Central memory CD8-positive, alpha-beta T cell (primary cell): ENCODE data around the gene PASD1.
"Not testable (repeated sequence)": the region's sequence is repeated elsewhere in the genome, so short reads cannot be mapped to it uniquely, and the experiment has no call there.

Experiments
- ATAC-seq: fragments of 150-1000 bp; cut with Tn5 transposase; replicated peaks from 2 replicates; pipeline ENCODE4 v1.10.0; 2022; ENCODE audit warnings: mild to moderate bottlenecking, moderate FRiP score, moderate number of reproducible peaks; ENCODE audit not compliant: poor library complexity, severe bottlenecking; ENCODE audit errors: extremely low read depth
- DNase-seq, 2 donors: peaks; one replicate each; pipeline ENCODE4 v3.0.0; 2021; ENCODE audit warnings: low spot score in 2 of 2
- H3K27ac Mint-ChIP-seq: one replicate; pipeline ENCODE4 v1.8.0; 2022; ENCODE audit warnings: low read depth, mild to moderate bottlenecking, moderate library complexity, mixed read lengths
- H3K27me3 Mint-ChIP-seq: one replicate; pipeline ENCODE4 v1.8.0; 2022; ENCODE audit warnings: mixed read lengths
- H3K36me3 Mint-ChIP-seq: one replicate; pipeline ENCODE4 v1.8.0; 2022; ENCODE audit warnings: mild to moderate bottlenecking, moderate library complexity, mixed read lengths; ENCODE audit not compliant: insufficient read depth
- H3K4me1 Mint-ChIP-seq: one replicate; pipeline ENCODE4 v1.8.0; 2022; ENCODE audit warnings: mixed read lengths
- H3K4me3 Mint-ChIP-seq: one replicate; pipeline ENCODE4 v1.8.0; 2022; ENCODE audit warnings: mild to moderate bottlenecking, moderate library complexity, mixed read lengths
- H3K9me3 Mint-ChIP-seq: one replicate; pipeline ENCODE4 v1.8.0; 2022; ENCODE audit warnings: mixed read lengths

Gene PASD1

GRCh38 chrX:151641564-151641963 lies 78.1 kb downstream of the PASD1 start:
- DNase-seq (no peak), ATAC-seq (no peak)
- Mint-ChIP-seq H3K27ac (no peak overlapping the region), H3K4me1 (no peaks in the 10 kb centered on the region), H3K27me3 (no peaks in the 10 kb centered on the region), H3K36me3 (no peaks in the 10 kb centered on the region), H3K4me3 (no peak overlapping the region), H3K9me3 (no peaks in the 10 kb centered on the region)

- Mint-ChIP-seq H3K4me1 (no peaks in the 10 kb centered on the region), H3K9me3 (no peaks in the 10 kb centered on the region), H3K27me3 (peaks cover 10% of the 10 kb centered on the region), H3K27ac (no peak overlapping the region), H3K36me3 (no peaks in the 10 kb centered on the region), H3K4me3 (no peak overlapping the region)
- ATAC-seq (no peak), DNase-seq (no peak)
These were observed 111.8 kb downstream of the PASD1 start for GRCh38 chrX:151675121-151675746.

GRCh38 chrX:151676196-151676595 lies 112.7 kb downstream of the PASD1 start:
- DNase-seq (no peak), ATAC-seq (no peak)
- Mint-ChIP-seq H3K27ac (no peak overlapping the region), H3K9me3 (no peaks in the 10 kb centered on the region), H3K27me3 (peaks cover 11% of the 10 kb centered on the region), H3K36me3 (no peaks in the 10 kb centered on the region), H3K4me1 (no peaks in the 10 kb centered on the region), H3K4me3 (no peak overlapping the region)

- no peaks in the 10 kb centered on the region for H3K4me1 Mint-ChIP-seq
These were observed 116.4 kb downstream of the PASD1 start for GRCh38 chrX:151679798-151680402.

GRCh38 chrX:151680805-151681204 lies 117.3 kb downstream of the PASD1 start:
- no peaks in the 10 kb centered on the region for H3K36me3 Mint-ChIP-seq
- no peaks in the 10 kb centered on the region for H3K4me1 Mint-ChIP-seq
- no peaks in the 10 kb centered on the region for H3K9me3 Mint-ChIP-seq
- DNase-seq (peak; percentile 14 to 18), ATAC-seq (no peak)
- H3K27ac Mint-ChIP-seq, result no peak overlapping the region
- H3K27me3 Mint-ChIP-seq, result peaks cover 24% of the 10 kb centered on the region
- no peak overlapping the region for H3K4me3 Mint-ChIP-seq

More at GRCh38 chrX:151679798-151680402, 116.4 kb downstream of the PASD1 start:
- no peak for ATAC-seq
- H3K27me3 Mint-ChIP-seq, result peaks cover 24% of the 10 kb centered on the region
- no peak overlapping the region for H3K27ac Mint-ChIP-seq
- DNase-seq, result no peak
- no peaks in the 10 kb centered on the region for H3K9me3 Mint-ChIP-seq
- no peaks in the 10 kb centered on the region for H3K36me3 Mint-ChIP-seq
- no peak overlapping the region for H3K4me3 Mint-ChIP-seq

GRCh38 chrX:151687635-151688034 lies 124.2 kb downstream of the PASD1 start:
- DNase-seq (no peak), ATAC-seq (no peak)
- Mint-ChIP-seq H3K27me3 (peaks cover 8% of the 10 kb centered on the region), H3K9me3 (no peaks in the 10 kb centered on the region), H3K4me1 (no peaks in the 10 kb centered on the region), H3K4me3 (no peak overlapping the region), H3K36me3 (no peaks in the 10 kb centered on the region), H3K27ac (no peak overlapping the region)

- DNase-seq, result no peak
- no peak overlapping the region for H3K4me3 Mint-ChIP-seq
These were observed 125.2 kb downstream of the PASD1 start for GRCh38 chrX:151688695-151689094.

GRCh38 chrX:151692825-151693224 lies 129.3 kb downstream of the PASD1 start:
- ATAC-seq (no peak), DNase-seq (no peak)
- no peak overlapping the region for H3K27ac Mint-ChIP-seq
- H3K36me3 Mint-ChIP-seq, result no peaks in the 10 kb centered on the region
- no peak overlapping the region for H3K4me3 Mint-ChIP-seq
- H3K4me1 Mint-ChIP-seq, result no peaks in the 10 kb centered on the region
- peaks cover 12% of the 10 kb centered on the region for H3K27me3 Mint-ChIP-seq
- no peaks in the 10 kb centered on the region for H3K9me3 Mint-ChIP-seq

More at GRCh38 chrX:151688695-151689094, 125.2 kb downstream of the PASD1 start:
- H3K9me3 Mint-ChIP-seq, result no peaks in the 10 kb centered on the region
- H3K27me3 Mint-ChIP-seq, result peaks cover 8% of the 10 kb centered on the region
- ATAC-seq, result no peak
- no peaks in the 10 kb centered on the region for H3K4me1 Mint-ChIP-seq
- no peak overlapping the region for H3K27ac Mint-ChIP-seq
- H3K36me3 Mint-ChIP-seq, result no peaks in the 10 kb centered on the region

GRCh38 chrX:151694121-151694520 lies 130.6 kb downstream of the PASD1 start:
- no peak for ATAC-seq
- peaks cover 12% of the 10 kb centered on the region for H3K27me3 Mint-ChIP-seq
- H3K36me3 Mint-ChIP-seq, result no peaks in the 10 kb centered on the region
- H3K4me3 Mint-ChIP-seq, result no peak overlapping the region
- no peaks in the 10 kb centered on the region for H3K9me3 Mint-ChIP-seq
- no peak overlapping the region for H3K27ac Mint-ChIP-seq
- no peak for DNase-seq
- H3K4me1 Mint-ChIP-seq, result no peaks in the 10 kb centered on the region

GRCh38 chrX:151694661-151695582 lies 131.4 kb downstream of the PASD1 start, which contains the start of gene PRRG3:
TSS of gene PRRG3 (plus strand) at chrX:151695458. CDS start at chrX:151698815, 3,357 bp downstream.
- Mint-ChIP-seq H3K4me3 (no peak within 1 kb of the TSS), H3K27ac (no peak within 1 kb of the TSS), H3K27me3 (peaks cover 12% of the 10 kb centered on the region), H3K4me1 (no peaks in the 10 kb centered on the region), H3K9me3 (no peaks in the 10 kb centered on the region), H3K36me3 (no peaks in the 10 kb centered on the region)
- DNase-seq (no peak), ATAC-seq (no peak)

- Mint-ChIP-seq H3K9me3 (no peaks in the 10 kb centered on the region), H3K27me3 (peaks cover 12% of the 10 kb centered on the region), H3K4me3 (no peak overlapping the region), H3K27ac (no peak overlapping the region), H3K4me1 (no peaks in the 10 kb centered on the region), H3K36me3 (no peaks in the 10 kb centered on the region)
- DNase-seq (no peak), ATAC-seq (no peak)
These were observed 132.3 kb downstream of the PASD1 start for GRCh38 chrX:151695583-151696340.

GRCh38 chrX:151697082-151697481 lies 133.6 kb downstream of the PASD1 start:
- peaks cover 12% of the 10 kb centered on the region for H3K27me3 Mint-ChIP-seq
- H3K27ac Mint-ChIP-seq, ATAC-seq, H3K36me3 Mint-ChIP-seq, DNase-seq, H3K4me3 Mint-ChIP-seq, H3K4me1 Mint-ChIP-seq, H3K9me3 Mint-ChIP-seq: not testable (repeated sequence)
